Measurements from ENCODE around the gene RUNX3.

RUNX3 gene

DNA sequence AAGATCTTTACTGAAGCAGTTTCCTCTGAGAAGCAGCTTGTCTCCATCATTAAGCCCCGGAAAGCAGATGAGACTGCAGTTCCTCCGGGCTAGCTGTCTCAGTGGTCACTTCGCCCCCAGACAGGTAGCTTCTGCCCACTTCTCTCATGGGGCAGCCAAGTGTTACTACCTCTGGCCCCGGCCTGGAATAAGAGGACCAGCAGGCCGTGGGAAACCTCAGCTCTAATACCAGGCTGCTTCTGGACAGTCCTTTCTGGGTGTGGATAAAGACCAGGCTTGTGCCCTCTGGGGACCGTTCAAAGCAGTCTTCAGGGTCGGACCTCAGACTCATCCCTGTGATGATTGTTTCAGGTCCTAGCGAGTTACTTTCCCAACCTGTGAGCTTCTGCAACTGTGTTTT is 54.8 kb downstream of the RUNX3 start:
- no peak for DNase-seq (ENCODE audit: low read depth, low spot score)
- no peak overlapping the region for H3K4me3 ChIP-seq (ENCODE audit: low read length)

- no peak overlapping the region for H3K4me3 ChIP-seq (ENCODE audit: low read length)
- DNase-seq (ENCODE audit: low read depth, low spot score) = no peak
Observed at GRCh38 chr1:24874611-24875234, 55.4 kb downstream of the RUNX3 start.

GRCh38 chr1:24874056-24874455 is 56.0 kb downstream of the RUNX3 start:
- no peak for DNase-seq (ENCODE audit: low read depth, low spot score)
- no peak overlapping the region for H3K4me3 ChIP-seq (ENCODE audit: low read length)

DNA sequence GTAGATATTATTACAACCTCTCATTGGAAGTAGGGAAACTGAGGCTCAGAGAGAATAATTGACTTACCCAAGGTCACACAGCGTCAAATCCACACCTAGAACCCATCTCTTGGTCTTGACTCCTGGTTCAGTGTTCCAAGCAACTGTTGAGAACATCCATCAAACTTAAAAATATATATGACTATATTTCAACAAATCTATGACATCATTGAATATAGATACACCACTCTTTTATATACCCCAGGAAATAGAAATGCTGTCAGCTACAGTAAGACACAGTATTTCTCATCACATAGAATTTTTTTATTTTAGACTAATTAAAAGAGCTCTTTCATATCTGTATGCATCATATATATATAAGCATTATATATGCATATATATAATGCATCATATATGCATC is 56.9 kb downstream of the RUNX3 start:
- DNase-seq (ENCODE audit: low read depth, low spot score) = no peak
- H3K4me3 ChIP-seq (ENCODE audit: low read length) = no peak overlapping the region

GRCh38 chr1:24872061-24872850 is 57.8 kb downstream of the RUNX3 start:
- DNase-seq (ENCODE audit: low read depth, low spot score) = no peak
- H3K4me3 ChIP-seq (ENCODE audit: low read length) = no peak overlapping the region

DNA sequence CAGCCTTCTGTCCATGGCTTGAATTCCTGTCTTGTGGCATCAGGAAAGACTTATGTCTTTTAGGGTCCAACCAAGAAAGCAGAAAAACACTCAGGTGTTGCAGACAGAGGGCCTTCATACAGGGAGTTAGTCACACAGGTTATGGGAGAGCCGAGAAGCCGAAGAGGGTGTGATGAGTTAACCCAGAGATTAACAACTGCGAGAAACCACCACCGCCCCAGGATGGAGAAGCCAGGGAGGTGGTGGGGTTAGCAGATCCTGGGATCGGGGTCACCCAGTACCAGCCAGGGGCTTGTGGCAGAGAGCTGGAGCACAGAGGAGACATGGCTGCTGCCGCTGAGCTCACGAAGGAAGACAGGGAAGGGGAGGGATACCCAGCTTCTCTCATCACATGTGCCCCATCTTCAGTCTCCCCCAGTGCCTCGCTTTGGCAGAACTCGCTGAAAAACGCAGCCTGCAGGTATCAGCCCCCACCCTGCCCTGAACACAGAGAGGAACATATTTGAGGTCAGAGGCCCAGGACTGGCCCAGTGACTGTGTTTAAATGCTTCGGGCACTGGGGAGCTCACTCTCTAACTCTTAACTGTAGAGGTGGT is 58.7 kb downstream of the RUNX3 start:
- H3K4me3 ChIP-seq (ENCODE audit: low read length) = no peak overlapping the region
- DNase-seq (ENCODE audit: low read depth, low spot score) = no peak

- H3K4me3 ChIP-seq (ENCODE audit: low read length) = no peak overlapping the region
Observed at GRCh38 chr1:24870551-24871195, 59.4 kb downstream of the RUNX3 start.

GRCh38 chr1:24868016-24868875 is 61.8 kb downstream of the RUNX3 start:
- no peak for DNase-seq (ENCODE audit: low read depth, low spot score)
- H3K4me3 ChIP-seq (ENCODE audit: low read length) = no peak overlapping the region

More at GRCh38 chr1:24870551-24871195, 59.4 kb downstream of the RUNX3 start:
- DNase-seq (ENCODE audit: low read depth, low spot score) = no peak

DNA sequence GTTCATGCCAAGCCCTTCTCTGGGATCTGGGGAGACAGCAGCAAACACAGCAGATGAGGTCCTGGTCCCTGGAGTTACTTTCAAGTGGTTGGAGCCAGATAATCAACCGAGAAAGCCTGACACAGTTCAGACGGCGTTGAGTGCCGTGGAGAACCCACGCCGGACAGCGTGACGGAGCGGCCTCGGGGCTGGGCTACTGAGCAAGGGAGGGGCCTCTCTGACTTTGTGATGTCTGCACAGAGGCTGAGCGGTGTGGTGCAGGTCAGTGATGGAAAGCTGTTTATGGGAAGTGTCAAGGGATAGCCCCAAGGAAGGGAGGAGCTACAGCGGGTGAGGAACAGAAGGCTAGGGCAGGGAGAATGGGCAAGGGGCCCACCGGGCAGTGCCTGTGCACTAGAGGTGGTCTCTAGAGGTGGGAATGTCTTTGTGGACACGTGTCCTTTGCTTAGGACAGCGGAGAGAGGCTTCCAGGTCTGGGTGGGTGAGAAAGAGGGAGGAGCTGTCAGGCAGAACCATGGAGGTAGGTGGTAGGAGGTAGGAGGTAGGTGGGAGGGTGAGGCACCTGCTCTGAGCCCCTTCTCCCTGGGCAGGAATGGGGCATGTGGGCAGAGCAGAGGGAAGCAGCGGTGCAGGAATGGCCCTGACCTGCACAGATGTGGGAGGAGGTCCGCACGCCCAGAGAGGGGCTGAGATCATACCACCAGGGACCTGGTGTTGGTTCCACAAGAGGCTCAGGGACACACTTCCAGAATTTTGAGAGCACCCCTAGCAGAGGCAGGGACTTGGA is 62.8 kb downstream of the RUNX3 start:
- no peak overlapping the region for H3K4me3 ChIP-seq (ENCODE audit: low read length)
- DNase-seq (ENCODE audit: low read depth, low spot score) = no peak

- H3K4me3 ChIP-seq (ENCODE audit: low read length) = no peak overlapping the region
- DNase-seq (ENCODE audit: low read depth, low spot score) = no peak
Observed at GRCh38 chr1:24866211-24867083, 63.6 kb downstream of the RUNX3 start.

DNA sequence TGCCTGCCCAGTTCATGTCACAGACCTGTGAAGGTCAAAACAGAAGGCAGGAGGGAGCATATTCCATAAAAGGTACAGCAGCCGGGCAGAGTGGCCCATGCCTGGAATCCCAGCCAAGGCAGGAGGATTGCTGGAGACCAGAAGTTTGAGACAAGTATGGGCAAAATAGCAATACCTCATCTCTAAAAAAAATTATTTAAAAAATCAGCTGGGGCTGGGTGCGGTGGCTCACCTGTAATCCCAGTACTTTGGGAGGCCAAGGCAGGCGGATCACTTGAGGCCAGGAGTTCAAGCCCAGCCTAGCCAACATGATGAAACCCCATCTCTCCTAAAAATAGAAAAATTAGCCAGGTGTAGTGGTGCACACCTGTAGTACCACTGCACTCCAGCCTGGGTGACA is 64.5 kb downstream of the RUNX3 start:
- no peak overlapping the region for H3K4me3 ChIP-seq (ENCODE audit: low read length)
- DNase-seq (ENCODE audit: low read depth, low spot score) = no peak

DNA sequence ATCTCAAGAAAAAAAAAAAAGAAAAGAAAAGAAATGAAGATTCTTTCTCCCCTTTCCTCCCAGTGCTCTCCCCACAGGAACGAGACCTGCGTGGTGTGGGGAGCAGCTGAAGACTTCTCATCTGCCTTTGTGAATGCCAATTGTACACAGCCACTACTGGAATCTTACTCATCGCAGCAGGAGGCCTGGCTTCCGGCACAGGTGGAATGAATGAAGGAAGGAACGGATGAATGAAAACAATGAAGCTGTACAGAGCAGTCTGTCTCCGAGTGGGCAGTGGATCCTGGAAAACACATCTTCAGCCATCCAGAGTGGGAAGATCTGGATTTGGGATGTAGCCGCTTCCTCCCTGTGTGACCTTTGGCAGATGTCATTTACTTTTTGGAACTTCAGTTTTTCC is 64.9 kb downstream of the RUNX3 start:
- no peak overlapping the region for H3K4me3 ChIP-seq (ENCODE audit: low read length)
- no peak for DNase-seq (ENCODE audit: low read depth, low spot score)

GRCh38 chr1:24864370-24864777 is 65.7 kb downstream of the RUNX3 start:
- DNase-seq (ENCODE audit: low read depth, low spot score) = no peak
- no peak overlapping the region for H3K4me3 ChIP-seq (ENCODE audit: low read length)

DNA sequence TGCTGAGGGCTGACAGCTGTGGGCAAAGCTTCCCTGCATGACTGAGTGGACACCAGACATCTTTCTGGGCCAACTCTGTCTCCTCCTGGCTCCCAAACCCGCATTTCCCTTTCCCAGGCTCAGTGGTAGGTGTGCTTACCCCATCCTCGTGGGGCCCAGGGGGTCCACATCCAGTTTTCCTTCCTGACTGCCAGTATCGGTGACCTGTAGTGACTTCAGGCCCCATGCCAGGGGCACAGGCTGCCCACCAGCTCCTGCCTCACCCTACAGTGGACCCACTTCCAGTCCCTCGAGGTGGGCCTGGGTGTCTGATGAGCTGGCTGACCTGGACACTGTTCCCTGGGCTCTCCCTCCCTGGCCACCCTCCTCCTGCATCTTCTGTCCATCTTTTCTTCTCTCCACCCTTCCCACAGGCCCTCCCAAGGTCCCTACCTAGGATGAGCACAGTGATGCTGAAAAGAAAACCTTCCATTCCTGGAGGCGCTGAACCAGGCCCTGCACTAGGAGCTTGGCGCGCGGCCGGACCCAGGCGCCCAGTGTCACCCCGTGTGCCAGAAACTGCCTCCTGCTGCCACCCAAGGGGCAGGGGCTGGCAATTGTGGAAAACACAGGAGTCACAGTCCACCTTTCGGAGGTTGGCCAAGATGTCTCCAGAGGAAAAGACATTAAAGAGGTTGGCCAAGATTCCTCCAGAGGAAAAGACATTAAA is 67.1 kb downstream of the RUNX3 start:
- DNase-seq (ENCODE audit: low read depth, low spot score) = no peak
- H3K4me3 ChIP-seq (ENCODE audit: low read length) = no peak overlapping the region

- H3K4me3 ChIP-seq (ENCODE audit: low read length) = no peak overlapping the region
- DNase-seq (ENCODE audit: low read depth, low spot score) = no peak
Observed at GRCh38 chr1:24861821-24862727, 68.0 kb downstream of the RUNX3 start.

DNA sequence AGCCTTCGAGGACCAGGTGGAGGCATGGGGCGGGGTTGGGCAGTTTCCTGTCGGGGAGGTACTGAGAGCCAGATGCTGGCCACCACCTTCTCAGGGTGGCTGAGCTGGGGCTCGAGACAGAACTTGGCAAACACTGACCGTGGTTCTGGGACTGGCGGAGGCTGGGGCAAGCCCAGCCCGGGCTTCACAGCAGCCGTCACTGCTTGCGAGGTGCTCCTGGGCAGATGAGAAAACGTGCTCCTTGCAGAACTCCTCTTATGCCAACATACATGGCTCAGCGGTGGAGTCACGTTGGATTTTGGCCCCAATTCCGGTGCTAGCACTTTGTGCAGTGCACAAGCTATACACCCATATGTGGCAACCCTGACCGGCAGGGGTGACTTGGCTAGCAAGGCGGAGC is 69.2 kb downstream of the RUNX3 start:
- no peak for DNase-seq (ENCODE audit: low read depth, low spot score)
- no peak overlapping the region for H3K4me3 ChIP-seq (ENCODE audit: low read length)

All from Jurkat, Clone E6-1 (cell line).